Cerebellar cortex (tissue), 1 donor: ENCODE measurements around the gene BCKDHA.
"Not testable (repeated sequence)": the region's sequence is repeated elsewhere in the genome, so short reads cannot be mapped to it uniquely, and the experiment has no call there.

Experiments used
- DNase-seq: peaks from one replicate; pipeline ENCODE4 v3.0.0-alpha.2; 2015; ENCODE audit warnings: low spot score

The BCKDHA gene

DNA sequence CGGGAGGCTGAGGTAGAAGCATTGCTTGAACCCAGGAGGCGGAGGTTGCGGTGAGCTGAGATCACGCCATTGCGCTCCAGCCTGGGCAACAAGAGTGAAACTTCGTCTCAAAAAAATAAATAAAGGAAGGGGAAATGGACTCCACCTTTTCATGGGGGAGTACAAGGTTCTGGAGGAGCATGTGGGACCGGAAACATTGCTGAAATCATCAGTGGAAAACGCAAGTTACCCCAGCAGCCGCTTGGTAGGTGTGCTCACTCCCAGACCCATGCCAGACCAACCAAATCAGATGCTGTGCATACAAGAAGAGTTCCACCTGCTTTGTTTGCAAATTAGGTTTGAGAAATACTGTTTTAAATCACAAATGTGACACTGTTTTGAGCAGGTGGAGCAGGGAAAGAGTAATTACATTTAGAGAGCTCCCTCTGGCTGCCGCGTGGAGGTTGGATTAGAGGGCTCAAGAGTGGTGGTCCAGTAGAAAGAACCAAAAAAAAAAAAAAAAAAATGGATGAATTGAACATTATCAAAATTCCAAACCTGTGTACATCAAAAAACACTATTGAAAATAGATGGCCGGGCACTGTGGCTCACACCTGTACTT is 50.2 kb downstream of the BCKDHA start:
- DNase-seq = no peak

DNA sequence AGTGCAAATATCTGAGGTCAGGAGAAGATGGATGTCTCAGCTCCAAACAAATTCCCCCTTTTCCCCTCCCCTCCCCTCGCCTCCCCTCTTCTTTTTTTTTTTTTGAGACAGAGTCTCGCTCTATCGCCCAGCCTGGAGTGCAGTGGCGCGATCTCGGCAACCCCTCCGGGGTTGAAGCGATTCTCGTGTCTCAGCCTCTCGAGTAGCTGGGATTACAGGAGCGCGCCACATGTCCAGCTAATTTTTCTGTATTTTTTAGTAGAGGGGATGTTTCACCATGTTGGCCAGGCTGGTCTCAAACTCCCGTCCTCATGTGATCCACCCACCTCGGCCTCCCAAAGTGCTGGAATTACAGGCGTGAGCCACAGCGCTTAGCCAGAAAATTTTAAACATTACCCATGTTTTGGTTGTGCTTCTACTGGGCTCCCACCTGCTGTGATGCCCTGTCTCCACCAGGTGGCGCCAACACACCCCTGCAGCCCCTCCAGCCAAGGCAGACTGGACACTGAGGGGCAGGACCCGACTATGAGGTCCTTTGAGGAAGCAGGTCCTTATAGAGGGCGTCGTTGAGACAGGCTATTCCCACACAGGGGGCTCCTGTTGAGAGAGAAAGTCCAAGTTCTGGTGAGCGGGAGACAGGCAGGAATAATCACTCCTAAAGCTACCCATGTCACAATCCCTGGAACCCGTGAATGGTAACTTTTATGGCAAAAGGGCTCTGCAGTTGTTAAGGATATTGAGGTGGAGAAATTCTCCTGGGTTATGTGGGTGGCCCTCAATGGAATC is 51.7 kb downstream of the BCKDHA start:
- peak; percentile 80 for DNase-seq

DNA sequence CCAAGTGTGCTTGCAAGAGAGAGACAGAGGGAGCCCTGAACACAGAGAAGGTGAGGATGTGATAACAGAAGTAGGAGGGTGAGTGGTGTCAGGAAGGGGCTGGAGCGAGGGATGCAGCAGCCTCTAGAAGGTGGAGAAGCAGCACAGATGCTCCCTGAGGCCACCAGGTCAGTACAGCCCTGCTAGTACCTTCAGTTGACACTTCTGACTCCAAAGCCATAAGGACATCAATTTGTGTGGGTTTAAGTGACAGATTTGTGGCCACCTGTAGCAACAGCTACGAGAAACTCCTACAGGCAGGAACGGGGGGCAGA is 52.2 kb downstream of the BCKDHA start:
- no peak for DNase-seq

DNA sequence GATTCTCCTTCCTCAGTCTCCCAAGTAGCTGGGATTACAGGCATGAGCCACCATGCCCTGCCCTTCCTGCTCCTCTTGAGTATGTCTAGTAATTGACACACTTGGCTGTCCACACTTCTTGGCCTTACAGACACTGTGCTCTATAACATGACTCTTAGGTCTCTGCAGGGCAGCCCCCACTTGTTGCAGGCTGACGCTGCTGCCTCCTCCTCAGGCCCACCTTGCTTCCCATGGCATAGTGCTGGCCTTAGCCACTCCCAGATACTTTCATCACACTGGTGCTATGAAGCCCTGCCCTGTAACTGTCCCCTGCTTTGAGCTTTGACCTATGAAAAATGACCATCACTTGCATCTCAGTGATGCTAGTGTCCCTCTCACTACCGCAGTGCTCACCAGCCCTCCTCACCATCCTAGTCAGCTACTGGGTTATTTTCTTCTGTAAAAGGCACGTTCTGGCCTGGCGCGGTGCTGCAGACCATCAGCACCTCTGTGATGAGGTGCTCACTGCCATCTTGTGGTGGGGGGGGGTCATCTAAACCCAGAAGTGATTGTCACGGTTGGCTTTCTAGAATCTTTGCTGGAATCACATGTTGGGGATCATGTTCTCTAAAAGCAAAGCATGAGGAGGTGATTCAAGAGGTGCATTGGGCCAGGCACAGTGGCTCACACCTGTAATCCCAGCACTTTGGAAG is 55.1 kb downstream of the BCKDHA start:
- no peak for DNase-seq

DNA sequence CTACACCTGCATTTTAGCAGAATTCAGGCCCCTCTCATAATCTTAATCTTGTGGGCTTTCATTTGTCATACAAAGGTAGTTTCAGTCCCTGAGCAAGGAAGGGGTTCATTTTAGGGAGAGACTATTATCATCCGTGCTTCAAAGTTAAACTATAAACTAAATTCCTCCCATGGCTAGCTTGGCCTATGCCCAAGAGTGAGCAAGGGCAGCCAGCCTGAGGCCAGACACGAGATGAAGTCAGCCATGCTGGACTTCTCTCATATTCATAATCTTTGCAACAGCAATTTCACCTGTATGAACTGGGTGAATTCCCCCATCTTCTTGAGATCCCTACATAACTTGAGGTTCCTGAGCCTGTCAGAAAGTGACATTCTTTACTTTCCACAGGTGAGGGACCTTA is 58.3 kb downstream of the BCKDHA start:
- DNase-seq = no peak

DNA sequence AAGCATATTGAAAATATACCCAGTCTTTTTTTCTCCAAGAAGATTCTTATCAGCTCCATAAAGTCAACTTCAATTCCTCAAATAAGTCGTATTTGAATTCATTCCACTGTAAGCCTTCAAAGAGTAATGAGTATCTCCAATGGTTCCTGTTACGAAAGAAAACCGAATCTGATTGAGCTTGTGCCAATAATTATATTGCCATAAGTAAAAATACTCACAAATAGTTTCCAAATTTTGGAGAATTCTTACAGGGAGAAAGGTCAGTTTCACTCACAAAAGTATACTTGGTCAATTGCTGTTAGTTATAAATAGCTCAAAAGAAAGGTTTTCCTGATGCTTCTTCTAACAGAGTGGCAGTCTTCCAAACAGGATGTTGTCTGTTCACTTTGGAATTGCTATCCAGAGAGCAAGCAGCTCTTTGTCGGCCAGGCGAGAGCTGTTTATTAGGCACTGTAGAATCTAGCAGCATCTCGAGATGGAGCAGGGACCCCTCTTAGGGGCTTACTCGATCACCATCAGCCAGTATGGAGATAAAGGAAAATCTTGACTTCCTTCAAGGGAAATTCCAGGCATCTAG is 58.8 kb downstream of the BCKDHA start:
- DNase-seq = no peak

DNA sequence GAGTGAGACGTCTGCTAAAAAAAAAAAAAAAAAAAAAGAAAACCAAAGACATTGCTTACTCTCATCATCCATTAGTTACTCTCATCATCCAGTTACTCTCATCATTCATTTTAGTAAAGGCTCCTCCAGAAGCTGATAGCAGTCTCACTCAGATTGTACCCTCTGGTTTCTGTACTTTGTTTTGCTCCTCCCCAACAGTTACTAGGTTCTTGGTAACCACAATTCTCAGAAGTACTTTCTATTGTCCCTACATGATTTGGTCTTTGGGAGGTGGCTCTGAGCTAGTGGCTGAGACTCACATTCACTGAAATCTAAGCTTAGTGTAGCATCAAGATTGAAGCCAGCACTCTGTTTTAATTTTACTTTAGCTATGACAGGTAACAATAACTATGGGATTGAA is 59.6 kb downstream of the BCKDHA start:
- no peak for DNase-seq

DNA sequence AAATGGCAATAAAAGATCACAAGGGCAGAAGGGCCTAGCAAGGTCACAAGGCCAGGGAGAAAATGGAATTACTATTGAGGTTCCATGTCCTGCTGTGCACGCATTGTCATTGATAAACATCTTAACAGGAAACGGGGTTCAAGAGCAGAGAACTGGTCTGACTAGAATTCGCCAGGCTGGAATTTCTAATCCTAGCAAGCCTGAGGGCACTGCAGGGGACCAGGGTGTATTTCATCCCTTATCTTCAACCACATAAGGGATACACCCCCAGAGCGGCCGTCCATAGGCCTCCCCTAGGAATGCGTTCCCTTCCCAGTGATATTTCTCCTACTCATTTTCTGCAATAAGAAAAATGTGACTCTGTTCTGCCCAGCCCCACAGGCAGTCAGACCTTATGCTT is 64.9 kb downstream of the BCKDHA start:
- no peak for DNase-seq

DNA sequence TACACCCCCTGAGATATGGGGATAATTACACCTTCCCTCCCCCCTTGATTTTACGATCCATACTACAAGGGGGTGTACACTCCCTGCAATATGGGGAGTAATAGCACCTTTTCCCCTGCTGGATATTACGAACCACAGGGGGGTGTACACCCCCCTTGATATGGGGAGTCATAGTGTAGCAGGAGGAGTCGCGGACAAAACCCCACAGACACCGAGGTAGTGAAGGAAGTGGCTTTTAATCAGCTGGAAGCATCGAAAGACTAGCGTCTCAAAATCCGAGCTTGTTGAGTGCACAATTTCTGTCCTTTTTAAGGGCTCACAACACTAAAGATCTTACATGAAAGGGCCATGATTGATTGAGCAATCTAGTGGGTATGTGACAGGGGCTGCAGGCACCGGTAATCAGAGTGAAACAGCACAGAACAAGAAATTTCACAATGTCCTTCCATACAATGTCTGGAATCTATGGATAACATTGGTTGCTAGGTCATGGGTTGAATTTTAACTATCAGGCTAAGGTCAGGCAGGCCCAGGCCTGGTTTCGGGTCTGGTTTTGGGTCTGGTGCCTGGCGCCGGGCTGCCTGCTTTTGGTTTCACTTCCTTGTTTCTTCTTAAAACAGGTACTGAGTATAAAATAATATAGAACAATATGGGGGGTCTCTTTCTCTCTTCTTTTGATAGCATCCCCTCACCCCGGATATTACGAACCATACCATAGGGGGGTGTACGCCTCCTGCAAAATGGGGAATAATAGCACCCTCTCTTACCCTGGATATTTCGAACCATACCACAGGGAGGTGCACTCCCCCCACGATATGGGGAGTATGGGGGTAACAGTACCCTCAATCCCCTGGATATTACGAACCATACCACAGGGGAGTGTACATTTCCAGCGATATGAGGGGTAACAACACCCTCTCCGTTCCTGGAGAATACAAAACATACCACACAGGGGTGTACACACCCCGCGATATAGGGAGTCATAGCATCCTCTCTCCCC is 65.9 kb downstream of the BCKDHA start:
- DNase-seq = not testable (repeated sequence)
